ENCODE results near the gene PUSL1. TPM values are rescaled to one million over a fixed set of nuclear protein-coding genes. Genes with fewer than 3 reads are reported as not detected.

PUSL1 gene
- total RNA-seq, 1 experiment from 2014 or later: 31.3 TPM

GRCh38 chr1:1340185-1340584 is 31.8 kb downstream of the PUSL1 start:
- H3K4me3 ChIP-seq (ENCODE audit: low read depth, low read length, poor library complexity, severe bottlenecking): no peak overlapping the region
- H3K27me3 ChIP-seq (replicated peaks; ENCODE audit: insufficient read depth, low read depth, low read length, poor library complexity): no peaks in the 10 kb centered on the region
- DNase-seq (ENCODE audit: low spot score): no peak
- H3K9me3 ChIP-seq (ENCODE audit: low read depth, low read length, poor library complexity, severe bottlenecking): no peaks in the 10 kb centered on the region
- ChIA-PET CTCF (no interaction called here), POLR2A (ENCODE audit: low non-redundant PET) (no interaction called here)
- BruUV-seq (replicated peaks): no TSS peak
- H3K27ac ChIP-seq (ENCODE audit: low read depth, low read length, poor library complexity, severe bottlenecking): no peak overlapping the region
- H3K36me3 ChIP-seq (ENCODE audit: insufficient read depth, low read length, poor library complexity, severe bottlenecking): peaks cover 9% of the 10 kb centered on the region
- no peak for TF ChIP-seq CTCF (conservative IDR thresholded peaks at IDR 0.05; ENCODE audit: low read depth, low read length)
- no peak for TF ChIP-seq EZH2 (IDR thresholded peaks at IDR 0.05; ENCODE audit: borderline replicate concordance, low read depth, low read length, poor library complexity, severe bottlenecking)
- H3K4me1 ChIP-seq (ENCODE audit: insufficient read depth, low read length, poor library complexity, severe bottlenecking): no peaks in the 10 kb centered on the region
- intact Hi-C loops (cut with micrococcal nuclease; ENCODE audit: unreplicated experiment): no loop called here

DNA sequence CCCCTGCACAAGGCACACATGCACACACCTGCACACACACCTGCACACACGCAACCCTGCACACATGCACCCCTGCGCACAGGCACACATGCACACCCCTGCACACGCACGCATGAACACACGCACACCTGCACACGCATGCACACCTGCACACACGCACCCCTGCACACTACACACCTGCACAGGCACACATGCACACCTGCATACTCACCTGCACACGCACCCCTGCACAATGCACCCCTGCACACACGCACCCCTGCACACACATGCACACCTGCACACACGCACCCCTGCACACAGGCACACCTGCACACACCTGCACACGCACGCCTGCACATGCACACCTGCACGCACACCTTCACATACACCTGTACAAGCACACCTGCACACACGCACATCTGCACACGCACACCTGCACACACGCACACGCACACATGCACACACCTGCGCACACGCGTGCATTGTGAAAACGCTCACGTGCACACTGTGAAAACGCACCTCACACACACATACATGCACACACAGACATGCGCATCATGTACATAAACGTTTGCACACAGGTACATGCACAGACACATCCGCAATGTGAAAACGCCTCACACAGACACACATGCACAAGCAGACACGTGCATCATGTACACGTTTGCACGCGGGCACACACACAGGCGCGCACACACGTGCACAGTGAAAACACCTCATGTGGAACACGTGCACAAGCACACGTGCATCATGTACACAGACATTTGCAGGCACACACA is 32.6 kb downstream of the PUSL1 start:
- Histone ChIP-seq H3K36me3 (ENCODE audit: insufficient read depth, low read length, poor library complexity, severe bottlenecking) (peaks cover 9% of the 10 kb centered on the region), H3K4me3 (ENCODE audit: low read depth, low read length, poor library complexity, severe bottlenecking) (no peak overlapping the region), H3K27ac (ENCODE audit: low read depth, low read length, poor library complexity, severe bottlenecking) (no peak overlapping the region), H3K27me3 (replicated peaks; ENCODE audit: insufficient read depth, low read depth, low read length, poor library complexity) (no peaks in the 10 kb centered on the region), H3K4me1 (ENCODE audit: insufficient read depth, low read length, poor library complexity, severe bottlenecking) (no peaks in the 10 kb centered on the region), H3K9me3 (ENCODE audit: low read depth, low read length, poor library complexity, severe bottlenecking) (no peaks in the 10 kb centered on the region)
- no TSS peak for BruUV-seq (replicated peaks)
- CTCF ChIA-PET: no interaction called here
- no peak for TF ChIP-seq CTCF (conservative IDR thresholded peaks at IDR 0.05; ENCODE audit: low read depth, low read length)
- TF ChIP-seq EZH2 (IDR thresholded peaks at IDR 0.05; ENCODE audit: borderline replicate concordance, low read depth, low read length, poor library complexity, severe bottlenecking): no peak
- intact Hi-C loops (cut with micrococcal nuclease; ENCODE audit: unreplicated experiment): no loop called here
- no peak for DNase-seq (ENCODE audit: low spot score)
- POLR2A ChIA-PET (ENCODE audit: low non-redundant PET): no interaction called here

DNA sequence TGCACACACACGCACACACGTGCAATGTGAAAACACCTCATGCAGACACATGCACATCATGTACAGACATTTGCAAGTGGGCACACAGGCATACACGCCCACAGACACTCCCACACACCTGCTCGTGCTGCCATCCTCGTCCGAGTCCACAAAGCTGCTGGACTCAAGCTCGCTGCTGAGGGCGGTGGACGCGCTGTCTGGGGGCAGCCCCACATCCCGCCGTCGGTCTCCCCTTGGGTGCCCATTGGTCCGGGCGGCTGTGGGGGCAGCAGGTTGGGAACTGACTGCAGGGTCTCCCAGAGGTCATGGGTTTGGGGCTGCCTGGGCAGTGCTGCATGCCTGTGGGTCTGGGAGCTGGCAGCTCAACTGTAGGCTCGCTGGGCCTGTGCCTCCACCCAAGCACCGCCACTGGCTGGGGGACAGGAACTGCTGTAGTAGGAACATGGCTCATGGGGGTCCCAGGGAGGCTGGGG is 33.2 kb downstream of the PUSL1 start:
- no peaks in the 10 kb centered on the region for H3K9me3 ChIP-seq (ENCODE audit: low read depth, low read length, poor library complexity, severe bottlenecking)
- peaks cover 9% of the 10 kb centered on the region for H3K36me3 ChIP-seq (ENCODE audit: insufficient read depth, low read length, poor library complexity, severe bottlenecking)
- ChIA-PET CTCF (no interaction called here), POLR2A (ENCODE audit: low non-redundant PET) (no interaction called here)
- no peak overlapping the region for H3K27ac ChIP-seq (ENCODE audit: low read depth, low read length, poor library complexity, severe bottlenecking)
- no TSS peak for BruUV-seq (replicated peaks)
- no peak for DNase-seq (ENCODE audit: low spot score)
- H3K4me3 ChIP-seq (ENCODE audit: low read depth, low read length, poor library complexity, severe bottlenecking): no peak overlapping the region
- no peaks in the 10 kb centered on the region for H3K4me1 ChIP-seq (ENCODE audit: insufficient read depth, low read length, poor library complexity, severe bottlenecking)
- no peaks in the 10 kb centered on the region for H3K27me3 ChIP-seq (replicated peaks; ENCODE audit: insufficient read depth, low read depth, low read length, poor library complexity)
- TF ChIP-seq CTCF (conservative IDR thresholded peaks at IDR 0.05; ENCODE audit: low read depth, low read length) (no peak), EZH2 (IDR thresholded peaks at IDR 0.05; ENCODE audit: borderline replicate concordance, low read depth, low read length, poor library complexity, severe bottlenecking) (no peak)
- intact Hi-C loops (cut with micrococcal nuclease; ENCODE audit: unreplicated experiment): no loop called here
